NB4 (cell line): ENCODE results near the gene KLRC3.

Source experiments
- MYC ChIP-seq: IDR thresholded peaks from 2 replicates; pipeline ENCODE4 v1.6.1; 2011; ENCODE audit warnings: low read depth, low read length
- POLR2A ChIP-seq: IDR thresholded peaks from 2 replicates; pipeline ENCODE4 v1.6.1; 2011; ENCODE audit warnings: mild to moderate bottlenecking; ENCODE audit not compliant: insufficient read length; ENCODE audit errors: extremely low read depth
- TF ChIP-seq, protein P1 (sequence below): IDR thresholded peaks from one replicate; pipeline ENCODE4 v1.5.1; 2012; ENCODE audit warnings: low read depth, low read length
- TF ChIP-seq, protein P2 (sequence below): IDR thresholded peaks from 2 replicates; pipeline ENCODE4 v1.6.1; 2011; ENCODE audit warnings: low read depth, low read length

- TF ChIP-seq, protein P1, sequence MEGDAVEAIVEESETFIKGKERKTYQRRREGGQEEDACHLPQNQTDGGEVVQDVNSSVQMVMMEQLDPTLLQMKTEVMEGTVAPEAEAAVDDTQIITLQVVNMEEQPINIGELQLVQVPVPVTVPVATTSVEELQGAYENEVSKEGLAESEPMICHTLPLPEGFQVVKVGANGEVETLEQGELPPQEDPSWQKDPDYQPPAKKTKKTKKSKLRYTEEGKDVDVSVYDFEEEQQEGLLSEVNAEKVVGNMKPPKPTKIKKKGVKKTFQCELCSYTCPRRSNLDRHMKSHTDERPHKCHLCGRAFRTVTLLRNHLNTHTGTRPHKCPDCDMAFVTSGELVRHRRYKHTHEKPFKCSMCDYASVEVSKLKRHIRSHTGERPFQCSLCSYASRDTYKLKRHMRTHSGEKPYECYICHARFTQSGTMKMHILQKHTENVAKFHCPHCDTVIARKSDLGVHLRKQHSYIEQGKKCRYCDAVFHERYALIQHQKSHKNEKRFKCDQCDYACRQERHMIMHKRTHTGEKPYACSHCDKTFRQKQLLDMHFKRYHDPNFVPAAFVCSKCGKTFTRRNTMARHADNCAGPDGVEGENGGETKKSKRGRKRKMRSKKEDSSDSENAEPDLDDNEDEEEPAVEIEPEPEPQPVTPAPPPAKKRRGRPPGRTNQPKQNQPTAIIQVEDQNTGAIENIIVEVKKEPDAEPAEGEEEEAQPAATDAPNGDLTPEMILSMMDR: no peak
- no peak for TF ChIP-seq POLR2A
- TF ChIP-seq, protein P2, sequence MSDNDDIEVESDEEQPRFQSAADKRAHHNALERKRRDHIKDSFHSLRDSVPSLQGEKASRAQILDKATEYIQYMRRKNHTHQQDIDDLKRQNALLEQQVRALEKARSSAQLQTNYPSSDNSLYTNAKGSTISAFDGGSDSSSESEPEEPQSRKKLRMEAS: no peak
- no peak for TF ChIP-seq MYC
These were observed 36.5 kb upstream of the KLRC3 start for GRCh38 chr12:10456856-10457255.
